HG03025 (cell line): ENCODE results near the gene SSPN.

Experiments used
- ATAC-seq: cut with Tn5 transposase; IDR thresholded peaks from one replicate; pipeline ENCODE4 v1.9.1; 2021; ENCODE audit warnings: mild to moderate bottlenecking, moderate library complexity; ENCODE audit not compliant: unreplicated experiment, low FRiP score

The SSPN gene

DNA sequence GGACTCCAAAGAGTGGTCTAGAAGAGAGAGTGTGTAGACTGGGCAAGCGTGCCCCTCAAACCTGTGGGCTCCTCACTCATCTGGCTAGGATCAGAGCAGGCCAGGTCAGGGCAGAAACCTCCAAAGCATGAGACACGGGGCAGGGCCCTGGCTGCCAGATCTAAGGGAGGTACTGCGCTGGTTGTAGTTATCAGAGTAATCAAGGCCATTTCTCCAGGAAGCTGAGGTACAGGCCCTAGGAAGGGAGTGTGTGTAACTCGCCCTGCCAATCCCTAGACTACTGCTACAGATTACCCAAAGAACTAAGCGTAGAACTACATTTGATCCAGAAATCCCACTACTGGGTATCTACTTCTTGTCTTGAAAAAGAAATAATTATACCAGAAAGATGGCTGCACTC is 84.5 kb downstream of the SSPN start:
- ATAC-seq, result no peak

DNA sequence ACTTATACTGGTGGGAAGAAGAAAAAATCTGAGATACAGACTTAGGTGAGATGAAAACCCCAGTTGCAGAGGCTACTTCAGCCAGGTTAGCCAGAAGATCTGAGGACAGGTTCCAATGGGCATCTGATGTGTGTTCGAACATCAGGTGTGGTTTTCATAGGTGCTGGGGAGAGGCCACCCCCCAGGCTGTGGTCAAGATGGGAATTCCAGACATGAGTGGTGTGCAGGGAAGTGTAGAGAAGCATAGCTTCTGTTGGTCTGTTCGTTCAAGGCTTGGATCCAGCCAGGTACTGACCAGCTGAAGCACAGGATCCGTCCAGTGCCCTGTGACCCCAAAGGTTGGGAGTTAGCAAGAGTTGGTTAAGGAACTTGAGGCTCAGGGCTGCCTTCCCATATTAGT is 85.5 kb downstream of the SSPN start:
- ATAC-seq, result no peak

DNA sequence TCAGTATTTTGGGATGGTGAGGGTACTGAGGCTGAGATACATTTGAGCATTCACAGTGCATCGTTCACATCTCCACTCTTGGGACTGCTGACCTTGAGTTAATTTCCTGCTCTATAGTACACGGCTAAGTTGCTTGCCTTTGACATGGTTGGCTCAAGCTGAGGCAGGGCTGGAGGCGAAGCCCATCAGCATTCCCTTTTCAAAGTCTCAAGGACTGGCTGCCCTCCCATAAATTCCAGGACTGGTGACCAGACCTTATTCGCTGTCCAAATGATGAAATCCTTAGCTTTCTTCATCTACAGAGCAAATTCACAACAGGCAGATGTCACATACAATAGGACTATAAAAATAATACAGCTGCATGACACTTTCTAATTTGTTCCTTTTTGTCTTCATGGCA is 85.9 kb downstream of the SSPN start:
- no peak for ATAC-seq

DNA sequence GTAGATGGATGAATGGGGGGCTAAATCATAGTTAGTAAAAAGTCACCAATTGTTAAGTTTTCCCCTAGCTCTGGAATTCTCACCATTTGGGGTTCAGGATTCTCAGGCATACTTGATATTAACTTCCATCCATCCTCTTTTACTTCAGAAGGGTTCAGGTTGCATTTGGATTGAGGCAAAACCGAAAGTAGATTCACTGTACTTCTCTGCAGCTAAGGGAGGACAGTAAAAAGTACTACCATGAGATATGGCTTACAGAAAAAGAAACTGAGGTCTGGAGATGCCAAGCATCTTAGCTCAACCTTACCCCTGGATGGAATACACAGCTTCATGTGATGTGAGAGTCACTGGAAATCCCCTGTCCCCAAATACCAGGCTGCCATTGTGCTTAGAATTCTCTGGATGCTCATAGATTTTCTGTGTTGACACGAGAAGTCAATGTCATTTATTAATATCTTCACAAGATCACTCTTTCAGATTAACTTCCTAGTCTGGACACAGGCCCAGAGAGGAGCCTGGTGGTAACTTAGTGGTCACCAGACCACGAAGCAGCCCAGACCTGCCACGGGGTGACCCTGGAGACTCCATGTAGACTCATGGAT is 87.1 kb downstream of the SSPN start:
- no peak for ATAC-seq

DNA sequence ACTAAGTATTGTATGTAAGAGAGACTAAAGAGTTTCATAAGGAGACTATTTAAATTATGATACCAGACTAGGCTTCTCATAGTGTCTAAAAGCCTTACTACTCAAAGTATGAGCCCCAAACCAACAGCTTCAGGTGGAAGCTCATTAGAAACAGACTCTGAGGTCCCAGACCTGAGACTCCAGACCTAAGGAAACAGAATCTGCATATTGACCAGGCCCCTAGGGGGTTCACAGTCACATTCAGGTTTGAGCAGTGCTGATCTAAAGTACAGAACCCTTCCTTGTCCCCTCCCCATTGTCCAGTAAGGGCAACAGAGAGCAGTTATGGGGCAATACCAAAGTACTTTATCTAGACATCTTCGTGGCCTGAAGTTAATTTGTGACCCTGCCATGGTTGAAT is 87.7 kb downstream of the SSPN start:
- no peak for ATAC-seq

DNA sequence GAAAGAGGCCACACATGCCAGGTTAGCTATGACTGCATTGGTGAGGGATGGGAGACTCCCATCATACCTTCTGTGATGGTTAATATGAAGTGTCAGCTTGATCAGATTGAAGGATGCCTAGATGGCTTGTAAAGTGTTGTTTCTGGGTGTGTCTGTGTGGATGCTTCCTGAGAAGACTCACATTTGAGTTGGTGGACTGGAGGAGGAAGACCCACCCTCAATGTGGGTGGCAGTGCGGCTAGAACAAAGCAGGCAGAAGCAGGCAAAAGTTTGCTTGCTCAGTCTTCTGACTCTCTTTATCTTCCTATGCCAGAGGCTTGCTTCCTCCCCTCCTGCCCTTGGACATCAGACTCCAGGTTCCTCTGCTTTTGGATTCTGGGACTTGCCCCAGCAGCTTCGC is 88.2 kb downstream of the SSPN start:
- no peak for ATAC-seq

DNA sequence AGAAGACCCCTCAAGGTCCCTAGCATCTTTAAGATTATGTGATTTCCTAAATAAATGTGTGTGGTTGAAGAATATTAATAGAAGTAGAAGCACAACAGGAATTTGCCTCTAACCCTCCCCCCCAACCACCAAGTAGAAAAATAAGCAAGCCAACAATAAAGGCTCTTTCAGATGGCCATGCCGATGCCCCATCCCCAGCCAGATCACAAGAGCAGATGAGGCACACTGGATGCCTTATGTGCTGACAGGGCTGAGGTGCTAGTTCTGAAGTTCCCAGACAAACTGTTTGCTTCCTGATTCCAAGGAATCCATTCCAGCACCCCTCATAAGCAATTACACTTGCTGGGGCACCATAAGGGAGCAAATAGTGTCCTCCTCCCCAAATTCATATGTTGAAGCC is 90.0 kb downstream of the SSPN start:
- no peak for ATAC-seq

DNA sequence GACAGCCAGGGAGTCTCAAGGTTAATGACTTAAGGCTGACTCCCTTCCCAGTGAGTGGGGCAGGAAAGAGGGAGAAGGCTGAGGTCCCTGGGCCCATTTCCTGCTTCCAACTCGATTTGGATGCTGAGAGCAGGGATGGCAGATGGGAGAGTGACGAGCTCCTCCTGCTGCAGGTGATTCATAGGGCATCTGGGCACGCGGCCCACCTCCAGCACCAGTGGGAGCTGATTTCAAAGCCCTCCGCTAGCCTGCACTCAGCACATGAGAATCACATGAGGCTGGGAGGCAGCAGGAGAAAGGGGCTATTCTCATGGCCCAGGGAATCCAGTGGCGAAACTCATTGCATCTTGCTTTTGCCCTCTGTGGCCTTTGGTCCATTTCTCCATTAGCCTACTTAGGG is 90.8 kb downstream of the SSPN start:
- ATAC-seq, result no peak

DNA sequence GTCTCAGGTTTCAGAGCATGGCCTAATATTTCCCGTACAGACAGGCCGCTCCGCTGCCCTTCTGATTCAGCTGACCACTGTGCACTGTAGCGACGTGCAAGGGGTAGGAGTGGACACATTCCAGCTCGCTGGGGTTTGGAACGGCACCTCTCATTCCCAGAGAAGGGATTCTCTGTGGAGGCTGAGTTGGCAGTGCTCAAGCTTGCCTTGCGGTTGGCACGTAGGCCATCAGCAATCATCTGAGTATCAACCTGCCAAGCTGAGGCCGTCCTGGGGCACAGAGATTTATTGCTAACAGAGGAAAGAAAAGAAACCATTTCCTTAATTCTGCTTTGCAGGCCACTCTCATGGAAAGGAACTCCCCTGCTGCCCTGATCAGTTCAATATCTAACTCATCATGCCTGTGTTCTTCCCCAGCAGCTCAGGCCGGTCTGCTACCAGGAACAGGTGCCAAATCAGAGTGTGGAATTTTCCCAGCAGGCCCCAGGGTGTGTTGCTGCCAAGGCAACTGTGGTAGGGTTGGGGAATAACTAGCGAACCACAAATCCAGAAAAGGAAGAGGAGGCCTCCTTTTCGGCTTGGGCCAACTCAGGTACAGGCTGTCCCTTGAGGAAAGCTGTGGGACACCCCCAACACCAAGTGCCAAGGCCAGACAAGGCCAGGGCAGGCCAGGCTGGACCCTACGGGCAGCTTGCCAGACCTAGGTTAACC is 92.5 kb downstream of the SSPN start:
- no peak for ATAC-seq

DNA sequence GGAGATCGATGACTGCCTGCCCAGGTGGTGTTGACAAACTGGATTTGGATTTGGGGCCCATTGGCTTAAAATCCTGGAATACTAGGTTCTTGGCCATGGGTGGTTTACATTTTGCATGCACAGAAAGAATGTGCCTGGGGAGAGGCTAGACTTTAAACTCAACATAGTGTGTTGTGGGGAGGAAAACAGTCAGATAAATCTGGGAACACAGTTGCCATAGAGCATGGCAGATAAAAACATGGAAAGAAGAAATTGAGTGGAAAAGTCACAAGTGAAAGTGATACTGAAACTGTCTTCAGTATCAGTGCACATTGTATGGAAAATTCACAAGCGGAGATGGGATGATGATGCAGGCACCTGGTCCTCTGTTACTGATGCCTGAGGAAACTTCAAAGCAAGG is 95.2 kb downstream of the SSPN start:
- no peak for ATAC-seq

DNA sequence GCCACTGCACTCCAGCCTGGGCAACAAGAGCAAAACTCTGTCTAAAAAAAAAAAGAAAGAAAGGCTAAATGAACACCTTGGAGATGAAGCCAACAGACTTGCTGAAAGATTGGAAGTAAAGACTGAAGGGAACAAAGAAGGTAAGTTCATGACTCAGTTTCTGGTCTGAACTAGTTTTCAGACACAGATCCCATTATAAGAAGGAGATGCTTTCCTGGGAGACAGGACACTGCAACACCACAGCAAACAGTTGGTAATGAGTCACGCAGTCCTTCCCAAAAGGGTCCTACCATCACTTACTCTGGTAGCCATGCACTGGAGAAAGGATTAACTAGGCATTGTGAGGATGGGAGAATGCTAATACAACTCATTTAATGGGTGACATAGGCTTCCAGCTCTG is 97.2 kb downstream of the SSPN start:
- ATAC-seq, result no peak

DNA sequence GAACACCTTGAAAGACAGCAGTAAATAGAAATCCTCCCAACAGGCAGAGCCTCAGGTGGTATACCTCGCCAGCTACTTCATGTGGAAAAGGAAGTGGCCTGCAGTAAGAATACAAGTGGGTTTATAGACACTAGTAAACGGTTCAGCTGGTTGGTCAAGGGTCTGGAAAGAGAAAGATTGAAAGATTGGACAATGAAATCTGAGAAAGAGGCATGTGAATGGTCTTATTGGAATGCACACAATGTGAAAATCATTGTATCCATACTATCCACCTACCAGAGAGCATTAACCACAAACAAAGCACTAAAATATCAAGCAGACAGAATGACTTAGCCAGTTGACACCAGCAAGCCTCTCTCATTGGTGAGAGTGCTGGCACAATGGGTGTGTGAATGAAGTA is 98.2 kb downstream of the SSPN start:
- ATAC-seq, result no peak

DNA sequence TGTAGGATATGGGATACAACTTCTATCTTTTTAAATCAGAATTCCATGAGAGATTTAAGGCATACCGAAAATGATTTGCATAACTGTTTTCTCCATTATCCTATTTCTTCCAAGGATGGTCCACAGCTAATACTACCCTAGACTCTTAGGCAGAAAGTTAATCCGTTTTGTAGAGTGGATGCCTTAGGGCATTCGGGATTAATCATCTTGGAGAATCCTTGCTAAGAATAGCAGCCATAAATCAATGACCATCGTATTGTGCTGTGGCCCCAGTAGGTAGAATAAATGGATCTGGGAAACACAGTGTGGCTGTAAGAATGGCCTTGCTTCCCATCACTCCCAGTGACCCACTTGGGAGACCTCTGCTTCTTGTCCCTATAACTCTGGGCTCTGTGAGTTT is 99.6 kb downstream of the SSPN start:
- ATAC-seq, result no peak

DNA sequence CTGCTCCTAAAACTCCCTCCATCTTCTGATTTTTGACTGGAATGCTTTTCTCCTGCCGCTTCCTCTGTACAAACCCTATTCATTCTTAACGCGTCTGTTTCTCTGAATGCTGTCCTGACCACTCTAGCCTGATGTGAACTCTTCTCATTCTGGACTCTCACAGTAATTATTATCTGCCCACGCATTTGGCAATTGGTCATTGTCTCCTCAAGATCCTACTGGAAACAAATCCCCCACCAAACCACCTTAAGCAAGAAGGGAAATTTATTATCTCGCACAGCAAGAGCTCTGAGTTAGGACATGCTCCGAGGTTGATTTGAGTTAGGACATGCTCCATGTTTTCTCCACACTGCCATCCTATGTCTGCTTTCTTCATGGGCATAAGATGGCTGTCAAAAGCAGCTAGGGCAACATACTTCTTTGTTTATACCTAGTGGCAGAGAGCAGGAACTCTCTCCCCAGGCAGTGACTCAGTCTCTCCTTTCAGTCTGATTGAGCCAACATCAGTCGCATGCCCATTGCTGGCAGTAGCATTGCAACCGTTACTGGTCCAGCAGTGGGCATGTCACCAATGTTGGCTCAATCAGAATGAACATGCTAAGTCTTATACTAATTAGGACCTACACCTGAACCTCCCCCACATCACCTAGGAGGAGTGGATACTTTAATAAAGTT is 102.2 kb downstream of the SSPN start:
- no peak for ATAC-seq

DNA sequence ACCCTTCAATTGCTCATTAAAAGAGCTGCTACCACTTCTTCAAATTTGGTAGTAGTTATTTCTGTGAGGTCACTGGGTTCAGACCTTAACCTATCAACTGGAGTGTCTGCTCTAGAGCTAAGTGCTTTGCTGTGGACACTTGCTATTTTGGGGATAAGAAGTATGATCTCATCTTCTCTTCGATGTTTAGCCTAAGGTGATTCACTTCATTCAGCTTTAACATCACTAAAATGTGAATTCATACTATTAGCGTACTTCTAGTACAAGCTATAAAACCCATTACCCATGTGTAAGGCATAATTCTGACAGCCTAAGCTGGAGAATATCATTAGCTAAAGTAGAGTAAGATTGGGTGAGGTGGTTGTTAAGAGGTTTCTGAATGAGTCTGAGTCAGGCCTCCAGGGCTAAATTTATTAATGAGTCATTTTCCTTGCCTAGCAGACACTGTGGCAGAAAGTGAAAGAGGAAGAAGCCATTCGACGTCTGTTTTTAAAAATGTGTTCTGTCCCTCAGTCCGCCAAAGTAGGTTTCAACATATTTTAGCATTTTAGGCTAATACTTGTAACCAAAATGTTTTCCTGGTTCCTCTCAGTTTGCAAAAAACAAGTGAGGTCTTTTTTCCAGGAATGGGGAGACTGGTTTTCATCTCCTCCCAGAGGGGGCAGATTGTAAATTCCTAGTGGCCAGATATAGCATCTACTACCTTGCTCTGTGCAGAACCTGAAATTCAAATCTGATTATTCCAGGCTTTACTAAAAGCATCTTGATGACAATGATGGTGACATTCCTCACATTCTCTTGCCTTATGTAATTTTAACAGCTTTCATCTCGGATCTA is 103.6 kb downstream of the SSPN start:
- ATAC-seq, result peak; percentile 99

DNA sequence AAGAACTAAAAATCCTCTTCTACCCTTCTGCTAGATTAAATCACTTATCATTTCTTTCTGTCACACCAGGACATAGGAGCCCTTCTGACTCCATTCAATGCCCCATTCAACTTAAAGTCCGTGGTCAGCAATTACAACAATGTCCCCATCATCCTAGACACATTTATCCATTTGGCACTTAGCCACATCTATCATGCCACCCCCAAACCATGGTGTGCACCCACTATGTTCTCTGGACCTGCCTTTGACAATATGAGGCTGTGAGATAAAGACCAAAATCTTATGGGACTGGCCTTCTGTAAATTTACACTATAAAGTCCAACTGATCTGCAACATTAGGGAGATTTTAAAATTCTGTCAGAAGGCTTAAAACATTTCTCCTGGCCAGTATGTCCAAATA is 104.4 kb downstream of the SSPN start:
- ATAC-seq, result no peak
